Measurements from ENCODE around the gene KRTAP10-1.
"Not testable (repeated sequence)": the region's sequence is repeated elsewhere in the genome, so short reads cannot be mapped to it uniquely, and the experiment has no call there.

Gene KRTAP10-1

DNA sequence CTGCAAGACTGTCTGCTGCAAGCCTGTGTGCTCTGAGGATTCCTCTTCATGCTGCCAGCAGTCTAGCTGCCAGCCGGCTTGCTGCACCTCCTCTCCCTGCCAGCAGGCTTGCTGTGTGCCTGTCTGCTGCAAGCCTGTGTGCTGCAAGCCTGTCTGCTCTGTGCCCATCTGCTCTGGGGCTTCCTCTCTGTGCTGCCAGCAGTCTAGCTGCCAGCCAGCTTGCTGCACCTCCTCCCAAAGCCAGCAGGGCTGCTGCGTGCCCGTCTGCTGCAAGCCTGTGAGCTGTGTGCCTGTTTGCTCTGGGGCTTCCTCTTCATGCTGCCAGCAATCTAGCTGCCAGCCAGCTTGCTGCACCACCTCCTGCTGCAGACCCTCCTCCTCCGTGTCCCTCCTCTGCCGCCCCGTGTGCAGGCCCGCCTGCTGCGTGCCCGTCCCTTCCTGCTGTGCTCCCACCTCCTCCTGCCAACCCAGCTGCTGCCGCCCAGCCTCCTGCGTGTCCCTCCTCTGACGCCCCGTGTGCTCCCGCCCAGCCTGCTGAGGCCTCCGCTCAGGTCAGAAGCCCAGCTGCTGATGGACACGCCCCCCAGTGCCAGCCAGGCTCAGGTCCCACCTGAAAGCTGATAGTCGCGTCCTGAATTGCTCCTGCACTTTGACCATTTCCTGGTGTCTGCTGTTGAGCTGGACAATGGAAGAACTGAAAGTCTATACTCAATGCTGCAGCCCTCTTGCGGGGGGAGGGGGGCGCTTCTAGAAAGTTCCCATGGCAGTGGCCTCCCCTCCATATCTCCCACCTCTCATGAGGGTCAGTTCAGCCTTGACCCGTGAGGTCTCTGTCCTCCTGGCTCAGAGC is 34.7 kb upstream of the KRTAP10-1 start:
- FAIRE-seq (no peak), DNase-seq (ENCODE audit: insufficient read length, low spot score) (no peak)
- TF ChIP-seq, protein P1, sequence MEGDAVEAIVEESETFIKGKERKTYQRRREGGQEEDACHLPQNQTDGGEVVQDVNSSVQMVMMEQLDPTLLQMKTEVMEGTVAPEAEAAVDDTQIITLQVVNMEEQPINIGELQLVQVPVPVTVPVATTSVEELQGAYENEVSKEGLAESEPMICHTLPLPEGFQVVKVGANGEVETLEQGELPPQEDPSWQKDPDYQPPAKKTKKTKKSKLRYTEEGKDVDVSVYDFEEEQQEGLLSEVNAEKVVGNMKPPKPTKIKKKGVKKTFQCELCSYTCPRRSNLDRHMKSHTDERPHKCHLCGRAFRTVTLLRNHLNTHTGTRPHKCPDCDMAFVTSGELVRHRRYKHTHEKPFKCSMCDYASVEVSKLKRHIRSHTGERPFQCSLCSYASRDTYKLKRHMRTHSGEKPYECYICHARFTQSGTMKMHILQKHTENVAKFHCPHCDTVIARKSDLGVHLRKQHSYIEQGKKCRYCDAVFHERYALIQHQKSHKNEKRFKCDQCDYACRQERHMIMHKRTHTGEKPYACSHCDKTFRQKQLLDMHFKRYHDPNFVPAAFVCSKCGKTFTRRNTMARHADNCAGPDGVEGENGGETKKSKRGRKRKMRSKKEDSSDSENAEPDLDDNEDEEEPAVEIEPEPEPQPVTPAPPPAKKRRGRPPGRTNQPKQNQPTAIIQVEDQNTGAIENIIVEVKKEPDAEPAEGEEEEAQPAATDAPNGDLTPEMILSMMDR (IDR thresholded peaks at IDR 0.05; ENCODE audit: insufficient read depth, missing control alignments): no peak

- DNase-seq (ENCODE audit: insufficient read length, low spot score); FAIRE-seq: not testable (repeated sequence)
Measured at GRCh38 chr21:44573630-44574456, 33.8 kb upstream of the KRTAP10-1 start, which contains the start of gene KRTAP10-4. Gene KRTAP10-4 (plus strand): TSS chr21:44573729. CDS start chr21:44573759, 30 bp downstream.

DNA sequence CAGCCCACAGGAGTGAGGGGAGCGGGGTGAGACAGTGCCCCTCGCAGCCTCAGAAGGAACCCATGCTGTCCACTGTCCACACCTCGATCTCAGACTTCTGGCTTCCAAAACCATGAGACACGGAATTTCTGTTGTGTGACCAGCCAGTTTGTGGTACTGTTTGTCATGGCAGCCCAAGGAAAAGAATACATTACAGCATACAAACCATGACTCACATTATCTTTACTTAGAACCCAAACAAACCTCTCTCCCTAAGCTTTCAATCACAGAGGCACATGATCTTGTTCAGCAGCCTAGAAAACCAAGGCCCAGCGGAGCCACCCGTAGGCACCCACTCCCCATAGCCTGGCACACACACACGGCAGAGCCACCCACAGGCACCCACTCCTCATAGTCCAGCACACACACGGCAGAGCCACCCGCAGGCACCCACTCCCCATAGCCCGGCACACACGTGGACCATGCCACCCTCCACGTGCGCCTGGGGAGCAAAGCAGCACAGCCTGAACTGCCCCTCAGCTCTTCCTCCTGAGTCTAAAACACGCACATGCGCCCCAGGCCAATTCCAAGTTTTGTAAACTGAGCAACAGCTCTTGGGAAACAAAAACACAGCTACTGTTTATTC is 33.1 kb upstream of the KRTAP10-1 start:
- TF ChIP-seq, protein P1 (IDR thresholded peaks at IDR 0.05; ENCODE audit: insufficient read depth, missing control alignments): no peak
- no peak for DNase-seq (ENCODE audit: insufficient read length, low spot score)
- FAIRE-seq: no peak

DNA sequence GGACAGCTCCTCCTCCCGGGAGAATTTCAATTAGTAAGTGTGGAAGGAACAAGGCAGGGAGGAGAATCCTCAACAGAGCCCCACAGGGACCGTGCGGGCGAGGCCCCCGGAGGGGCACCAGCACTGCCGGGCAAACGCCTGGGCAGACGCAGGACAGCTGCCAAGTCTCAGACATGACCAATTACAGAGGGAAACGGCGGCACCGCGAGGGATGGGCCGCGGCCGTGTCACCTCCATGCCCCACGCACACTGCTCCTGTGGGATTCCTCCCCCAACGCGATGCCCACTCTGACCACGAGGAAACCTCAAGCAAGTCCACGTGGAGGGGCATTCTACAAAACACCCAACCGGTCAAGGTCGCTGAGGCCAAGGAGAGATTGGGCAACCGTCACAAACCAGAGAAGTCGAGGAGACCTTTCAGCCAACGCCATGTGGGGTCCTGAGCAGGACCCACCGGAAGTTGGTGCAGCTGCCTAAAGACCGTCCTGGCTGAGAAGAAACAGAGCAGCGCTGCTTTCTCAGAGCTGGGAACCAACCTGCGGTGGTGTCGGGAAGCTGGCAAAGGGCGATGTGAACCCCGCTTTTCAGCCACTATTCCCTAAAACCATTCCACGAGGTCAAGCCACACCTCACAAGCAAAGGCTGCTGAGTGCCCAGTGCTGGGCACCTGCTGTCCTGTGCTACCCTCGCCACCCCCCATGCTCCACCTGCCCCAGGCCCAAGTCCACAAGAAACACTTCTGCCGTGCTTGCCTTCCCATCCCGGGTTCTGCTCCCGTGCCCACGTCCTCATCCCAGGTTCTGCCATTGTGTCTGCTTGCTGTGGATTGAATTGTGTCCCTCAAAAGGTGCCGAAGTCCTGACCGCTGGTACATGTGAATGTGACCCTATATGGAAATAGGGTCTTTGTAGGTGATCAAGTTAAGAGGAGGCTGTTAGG is 32.1 kb upstream of the KRTAP10-1 start:
- FAIRE-seq: no peak
- DNase-seq (ENCODE audit: insufficient read length, low spot score): no peak
- TF ChIP-seq, protein P1 (IDR thresholded peaks at IDR 0.05; ENCODE audit: insufficient read depth, missing control alignments): no peak

DNA sequence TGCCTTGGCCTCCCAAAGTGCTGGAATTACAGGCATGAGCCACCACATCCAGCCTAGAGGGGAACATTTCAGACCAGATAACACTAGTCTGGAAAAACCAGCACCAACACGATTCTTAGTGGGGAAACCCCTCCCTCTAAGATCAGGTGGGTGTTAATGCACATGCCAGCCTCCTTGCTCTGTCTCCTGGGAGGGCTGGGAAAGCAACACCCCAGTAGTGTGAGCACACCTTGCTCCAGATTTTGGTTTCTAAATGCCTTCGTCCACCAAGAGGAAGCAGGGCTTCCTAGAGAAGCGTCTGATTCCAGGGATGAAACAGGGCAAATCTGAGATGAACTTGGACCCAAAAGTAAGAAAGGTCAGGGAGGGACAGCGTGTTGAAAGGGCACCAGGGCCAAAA is 31.3 kb upstream of the KRTAP10-1 start:
- FAIRE-seq: no peak
- TF ChIP-seq, protein P1 (IDR thresholded peaks at IDR 0.05; ENCODE audit: insufficient read depth, missing control alignments): no peak
- DNase-seq (ENCODE audit: insufficient read length, low spot score): no peak

DNA sequence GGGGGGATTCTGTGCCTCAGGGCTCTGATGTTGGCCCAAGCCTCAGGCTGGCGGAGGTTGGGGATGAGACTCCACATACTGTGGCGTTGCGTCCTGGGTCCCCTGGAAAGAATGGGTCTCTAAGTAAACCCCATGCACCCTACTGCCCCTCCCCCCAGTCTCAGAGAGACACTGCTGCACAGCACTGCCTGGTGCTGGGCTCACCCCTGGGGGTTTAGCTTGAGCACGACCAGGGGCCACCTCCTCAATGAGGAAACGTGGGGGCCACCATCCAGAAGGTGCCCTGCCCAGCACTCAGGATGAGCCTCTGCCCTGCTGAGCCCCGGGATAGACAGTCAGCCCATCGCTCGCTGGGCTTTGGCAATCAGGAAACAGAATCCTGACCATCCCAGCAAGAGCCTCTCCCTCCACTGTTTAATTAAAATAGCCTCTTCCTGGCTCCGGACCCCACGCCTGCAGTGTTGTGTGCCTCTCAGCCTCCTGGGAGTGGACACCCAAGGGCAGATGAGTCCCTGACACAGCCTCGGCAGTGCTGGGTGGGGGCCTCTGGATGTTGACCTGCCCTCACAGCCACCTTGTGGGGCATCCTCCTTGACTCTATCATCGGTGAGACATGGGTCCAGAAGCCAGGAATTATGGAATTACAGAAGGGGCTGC is 30.0 kb upstream of the KRTAP10-1 start:
- FAIRE-seq (no peak), DNase-seq (ENCODE audit: insufficient read length, low spot score) (no peak)
- TF ChIP-seq, protein P1 (IDR thresholded peaks at IDR 0.05; ENCODE audit: insufficient read depth, missing control alignments): no peak
